B cell (primary cell): ENCODE measurements around the gene FKRP. TPM values are rescaled to one million over a fixed set of nuclear protein-coding genes. Genes with fewer than 3 reads are reported as not detected.
A peak's percentile ranks its signal among the peaks of the same experiment; 100 is the strongest.

Experiments
- ATAC-seq: fragments of 200-7000 bp; cut with Tn5 transposase; one replicate; pipeline ENCODE4 v1.10.0; 2021; ENCODE audit warnings: low read depth, mild to moderate bottlenecking, moderate number of reproducible peaks, moderate library complexity
- CTCF ChIA-PET: fragments of 350-600 bp; sonication (Branson Sonifier 250); formaldehyde crosslinking; loops from one replicate; lab custom pipeline; 2021; ENCODE audit warnings: antibody characterized with exemption, inconsistent platforms; lab: Charles Lee
- POLR2A ChIA-PET: fragments of 350-600 bp; sonication (Branson Sonifier 250); formaldehyde crosslinking; loops from one replicate; lab custom pipeline; 2021; ENCODE audit warnings: antibody characterized with exemption; lab: Charles Lee
- DNase-seq: peaks from one replicate; pipeline ENCODE4 v3.0.0; 2013
- H2AFZ ChIP-seq: 2 replicates; pipeline ENCODE4 v1.6.1; 2012; ENCODE audit warnings: mild to moderate bottlenecking, low read depth, low read length; ENCODE audit not compliant: insufficient read depth, poor library complexity, severe bottlenecking
- H3K27ac ChIP-seq, 2 donors: 1 replicate in 1 of 2; 2 replicates in 1 of 2; pipeline ENCODE4 v1.5.1; 2012 to 2013; ENCODE audit warnings: low read length in 2 of 2, mild to moderate bottlenecking in 2 of 2, moderate library complexity in 1 of 2
- H3K27me3 ChIP-seq, 4 experiments: fragments of 200-600 bp in 1 of 4; sonication (generic) in 1 of 4; replicated peaks in 1 of 4; 1 replicate in 2 of 4; 2 replicates in 2 of 4; pipeline versions ENCODE4 v1.6.1 to v1.7.0; 2013 to 2016; ENCODE audit warnings: low read length in 3 of 4, mild to moderate bottlenecking in 2 of 4, mixed read lengths in 1 of 4, moderate library complexity in 1 of 4; ENCODE audit not compliant: insufficient read depth in 4 of 4, control insufficient read depth in 3 of 4; ENCODE audit errors: control extremely low read depth in 1 of 4
- H3K36me3 ChIP-seq, 2 experiments: replicated peaks in 1 of 2; 1 replicate in 1 of 2; 2 replicates in 1 of 2; pipeline versions ENCODE4 v1.6.1 to v1.7.1; 2013; ENCODE audit warnings: low read length in 1 of 2; ENCODE audit not compliant: insufficient read depth in 2 of 2, control insufficient read depth in 1 of 2; ENCODE audit errors: control extremely low read depth in 1 of 2, extremely low read depth in 1 of 2
- H3K4me1 ChIP-seq, 2 donors: fragments of 200-600 bp in 1 of 2; sonication (generic) in 1 of 2; 1 replicate in 1 of 2; 2 replicates in 1 of 2; pipeline versions ENCODE4 v1.5.1 to v1.6.1; 2013 to 2017; ENCODE audit warnings: low read length in 2 of 2; ENCODE audit not compliant: control insufficient read depth in 2 of 2, insufficient read depth in 2 of 2
- H3K4me2 ChIP-seq: replicated peaks from 2 replicates; pipeline ENCODE3; 2012; ENCODE audit warnings: mild to moderate bottlenecking, low read depth, low read length; ENCODE audit not compliant: poor library complexity, severe bottlenecking
- H3K4me3 ChIP-seq, 5 experiments: fragments of 200-600 bp in 1 of 5; sonication (generic) in 1 of 5; 1 replicate in 3 of 5; 2 replicates in 2 of 5; pipeline versions ENCODE4 v1.5.1 to v1.7.0; 2011 to 2016; ENCODE audit warnings: low read length in 4 of 5, mild to moderate bottlenecking in 4 of 5, low read depth in 2 of 5, control low read depth in 1 of 5, moderate library complexity in 1 of 5; ENCODE audit not compliant: insufficient read depth in 1 of 5; ENCODE audit errors: control extremely low read depth in 1 of 5, extremely low read depth in 1 of 5
- H3K79me2 ChIP-seq: fragments of 200-600 bp; sonication (generic); one replicate; pipeline ENCODE4 v1.6.0; 2016; ENCODE audit warnings: low read length; ENCODE audit not compliant: control insufficient read depth, insufficient read depth
- H3K9ac ChIP-seq: fragments of 200-600 bp; sonication (generic); 2 replicates; pipeline ENCODE4 v1.6.1; 2017; ENCODE audit warnings: mild to moderate bottlenecking, low read length, moderate library complexity
- H3K9me3 ChIP-seq, 3 donors: one replicate each; pipeline versions ENCODE4 v1.6.1 to v1.7.1; 2013; ENCODE audit warnings: low read length in 2 of 3; ENCODE audit not compliant: control insufficient read depth in 2 of 3, insufficient read depth in 1 of 3; ENCODE audit errors: control extremely low read depth in 1 of 3
- H4K20me1 ChIP-seq: 2 replicates; pipeline ENCODE4 v1.6.0; 2012; ENCODE audit warnings: mild to moderate bottlenecking, low read length; ENCODE audit not compliant: insufficient read depth, control insufficient read depth, poor library complexity, severe bottlenecking
- H3K27ac Mint-ChIP-seq: one replicate; pipeline ENCODE4 v1.8.0; 2021; ENCODE audit warnings: mixed read lengths
- H3K27me3 Mint-ChIP-seq: one replicate; pipeline ENCODE4 v1.8.0; 2021; ENCODE audit warnings: mixed read lengths
- H3K4me1 Mint-ChIP-seq: one replicate; pipeline ENCODE4 v1.8.0; 2021; ENCODE audit warnings: mixed read lengths
- H3K4me3 Mint-ChIP-seq: one replicate; pipeline ENCODE4 v1.8.0; 2021; ENCODE audit warnings: mixed read lengths
- H3K9me3 Mint-ChIP-seq: one replicate; pipeline ENCODE4 v1.8.0; 2022; ENCODE audit warnings: mixed read lengths; ENCODE audit not compliant: insufficient read depth
- CTCF ChIP-seq: fragments of 200-600 bp; IDR thresholded peaks from one replicate; pipeline ENCODE4 v1.8.0; 2022; ENCODE audit warnings: antibody characterized with exemption, mild to moderate bottlenecking
- EZH2 ChIP-seq: IDR thresholded peaks from 2 replicates; pipeline ENCODE4 v1.6.1; 2012; ENCODE audit warnings: borderline replicate concordance, low read depth, mild to moderate bottlenecking, moderate library complexity, low read length; ENCODE audit not compliant: insufficient read depth, poor library complexity, severe bottlenecking
- WGBS: methylation state at CpG from one replicate; pipeline ENCODE4 v1.1.5; 2013; ENCODE audit warnings: missing lambda C conversion rate; ENCODE audit not compliant: insufficient coverage; 5-methylcytosine and 5-hydroxymethylcytosine counted together
- intact Hi-C: fragments of 100-400 bp; cut with micrococcal nuclease; formaldehyde crosslinking; loops from one replicate; pipeline ENCODE4 v1.10.0; 2022
- polyA plus RNA-seq: library from polyadenylated mRNA; depleted of rRNA; stranded (reverse); fragments of >200 nt; gene quantifications from 2 replicates; pipeline ENCODE4 v1.2.3, GENCODE V29; 2012
- total RNA-seq, 2 donors: library from RNA; stranded (reverse); fragments of 120-200 nt in 1 of 2; gene quantifications; 1 replicate in 1 of 2; 2 replicates in 1 of 2; pipeline versions ENCODE4 v1.2.3 to v1.2.4, GENCODE V29; 2013 to 2022

The FKRP gene
- total and polyA plus RNA-seq, 2 donors (not counting 1 experiment from before 2014, with no cell fraction given) = 30.2 to 38.8 TPM

DNA sequence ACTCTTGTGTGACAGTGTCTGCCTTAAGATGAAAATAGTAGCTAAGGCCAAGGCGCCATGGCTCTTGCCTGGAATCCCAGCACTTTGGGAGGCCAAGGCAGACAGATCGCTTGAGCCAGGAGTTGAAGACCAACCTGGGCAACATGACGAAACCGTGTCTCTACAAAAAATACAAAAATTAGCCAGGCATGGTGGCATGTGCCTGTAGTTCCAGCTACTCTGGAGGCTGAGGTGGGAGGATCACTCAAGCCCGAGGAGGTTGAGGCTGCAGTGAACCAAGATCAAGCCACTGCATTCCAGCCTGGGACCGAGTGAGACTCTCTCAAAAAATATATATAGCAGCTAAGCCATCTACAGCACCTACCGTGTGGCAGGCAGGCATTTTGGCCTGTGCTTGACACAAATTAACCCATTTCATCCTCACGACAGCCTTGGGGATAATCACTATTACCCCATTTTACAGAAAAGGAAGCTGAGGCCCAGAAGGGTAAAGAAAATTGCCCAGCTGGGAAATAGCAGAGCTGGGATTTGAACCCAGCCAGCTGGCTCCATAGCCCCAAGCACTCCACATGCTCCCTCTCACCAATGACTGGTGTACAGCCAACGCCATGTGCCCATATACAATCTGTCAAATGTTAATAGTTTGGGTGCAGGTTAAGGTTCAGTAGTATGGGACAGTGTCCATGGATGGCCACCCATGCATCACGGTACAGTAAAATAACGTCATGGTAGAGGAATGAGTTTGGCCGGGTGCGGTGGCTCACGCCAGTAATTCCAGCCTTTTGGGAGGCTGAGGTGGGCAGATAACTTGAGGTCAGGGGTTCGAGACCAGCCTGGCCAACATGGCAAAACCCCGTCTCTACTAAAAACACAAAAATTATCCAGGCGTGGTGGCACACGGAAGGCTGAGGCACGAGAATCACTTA, 39.5 kb downstream of the FKRP start:
- Histone ChIP-seq H3K79me2 (peaks cover 60% of the 10 kb centered on the region), H3K9me3 (no peaks in the 10 kb centered on the region), H3K27ac (peak overlapping the region; percentile 47 to 58), H3K36me3 (peaks cover 0 to 27% of the 10 kb centered on the region in 2 experiments), H3K4me3 (peak overlapping the region in 4 of 5 experiments; percentile 11 to 95 (median 74)), H3K9ac (peak overlapping the region; percentile 94), H3K4me1 (peaks cover 32 to 51% of the 10 kb centered on the region in 2 donors), H2AFZ (peak overlapping the region; percentile 27), H3K27me3 (no peaks in the 10 kb centered on the region), H4K20me1 (peaks cover 22% of the 10 kb centered on the region), H3K4me2 (peak overlapping the region; percentile 98)
- H3K4me1 Mint-ChIP-seq = peaks cover 53% of the 10 kb centered on the region
- H3K27me3 Mint-ChIP-seq = no peaks in the 10 kb centered on the region
- CTCF ChIA-PET = interaction anchor here (1.0 to 4.5 kb wide), 11 partner anchors 10 to 56 kb away, joined by 3 to 27 read pairs (median 7); no protein-coding TSS in a partner anchor
- DNase-seq (no peak), ATAC-seq (no peak)
- TF ChIP-seq EZH2 = no peak
- no peak for TF ChIP-seq CTCF
- peak overlapping the region; percentile 98 for H3K27ac Mint-ChIP-seq
- peak overlapping the region; percentile 93 for H3K4me3 Mint-ChIP-seq
- H3K9me3 Mint-ChIP-seq = no peaks in the 10 kb centered on the region
- WGBS = 69% methylated on average over 13 of the region's 19 CpGs
- POLR2A ChIA-PET = interaction anchor here (0.6 to 5.7 kb wide), 3 partner anchors 20 to 38 kb away, joined by 3 to 94 read pairs (median 3); no protein-coding TSS in a partner anchor
- intact Hi-C loops = loop anchor here (5.0 kb wide), 3 partner anchors 38 to 487 kb away; partner anchors contain the start of genes FKRP, INAFM1 and STRN4
